Body of pancreas (tissue), 4 donors: ENCODE data around the gene CYTH3. TPM values are rescaled to one million over a fixed set of nuclear protein-coding genes. Genes with fewer than 3 reads are reported as not detected.

Experiments used
- ATAC-seq: fragments of 150-250 bp; one replicate; pipeline ENCODE4 v1.9.1; 2016
- DNase-seq, 4 donors: peaks; one replicate each; pipeline ENCODE4 v3.0.0-alpha.2; 2019
- H3K27ac ChIP-seq, 4 donors: fragments of 200-600 bp; sonication (generic); 1 replicate in 3 of 4; 2 replicates in 1 of 4; pipeline versions ENCODE4 v1.5.1 to v1.6.1; 2016 to 2019; ENCODE audit warnings: mild to moderate bottlenecking in 1 of 4, mixed read lengths in 1 of 4, moderate library complexity in 1 of 4
- H3K27me3 ChIP-seq, 2 donors: fragments of 200-600 bp; sonication (generic); one replicate each; pipeline ENCODE4 v1.6.0; 2016; ENCODE audit warnings: mild to moderate bottlenecking in 1 of 2
- H3K36me3 ChIP-seq, 2 donors: fragments of 200-600 bp; sonication (generic); replicated peaks in 1 of 2; 2 replicates each; pipeline ENCODE4 v1.5.1; 2016; ENCODE audit warnings: low read depth in 2 of 2; ENCODE audit not compliant: insufficient read depth in 1 of 2
- H3K4me1 ChIP-seq: fragments of 200-600 bp; sonication (generic); one replicate; pipeline ENCODE4 v1.6.0; 2016
- H3K4me3 ChIP-seq, 2 donors: fragments of 200-600 bp; sonication (generic); 1 replicate in 1 of 2; 2 replicates in 1 of 2; pipeline ENCODE4 v1.5.1; 2016 to 2019
- H3K9me3 ChIP-seq, 3 donors: fragments of 200-600 bp; sonication (generic); 1 replicate in 2 of 3; 2 replicates in 1 of 3; pipeline ENCODE4 v1.5.1; 2016
- CTCF ChIP-seq, 7 experiments: fragments of 450-650 bp in 4 of 7; fragments of 200-600 bp in 3 of 7; sonication (generic) in 3 of 7; IDR thresholded peaks; one replicate each; pipeline ENCODE4 v1.5.1; 2016 to 2019; ENCODE audit warnings: antibody characterized with exemption in 7 of 7
- POLR2A ChIP-seq, 3 donors: fragments of 450-650 bp; IDR thresholded peaks; one replicate each; pipeline ENCODE4 v1.6.1; 2016; ENCODE audit warnings: antibody characterized with exemption in 3 of 3, mild to moderate bottlenecking in 2 of 3
- WGBS, 2 donors: methylation state at CpG; one replicate each; pipeline ENCODE4 v1.1.5; 2017; 5-methylcytosine and 5-hydroxymethylcytosine counted together
- intact Hi-C: fragments of 100-400 bp; cut with DNase I; formaldehyde crosslinking; loops from one replicate; pipeline ENCODE4 v1.15.1; 2023
- total RNA-seq, 2 donors: library from RNA; depleted of rRNA; stranded (reverse); fragments of >200 nt; gene quantifications; one replicate each; pipeline ENCODE4 v1.1.0, GENCODE V29; 2016

CYTH3 gene
- total RNA-seq, 2 donors from 2014 or later: 14.0 to 18.8 TPM

GRCh38 chr7:6149996-6150395, 122.4 kb downstream of the CYTH3 start:
- no peaks in the 10 kb centered on the region for H3K4me1 ChIP-seq
- TF ChIP-seq POLR2A (IDR thresholded peaks at IDR 0.05): no peak
- TF ChIP-seq CTCF (IDR thresholded peaks at IDR 0.05): no peak
- intact Hi-C loops: no loop called here
- H3K27me3 ChIP-seq: no peaks in the 10 kb centered on the region
- ATAC-seq (no peak), DNase-seq (no peak)
- H3K27ac ChIP-seq: no peak overlapping the region
- WGBS, 2 donors: 83% methylated on average over 17 to 19 of the region's 19 CpGs
- no peaks in the 10 kb centered on the region for H3K9me3 ChIP-seq
- no peak overlapping the region for H3K4me3 ChIP-seq
- peaks cover 12 to 58% of the 10 kb centered on the region in 2 donors for H3K36me3 ChIP-seq

GRCh38 chr7:6148724-6149360, 123.6 kb downstream of the CYTH3 start:
- Histone ChIP-seq H3K4me3 (no peak overlapping the region), H3K27ac (no peak overlapping the region), H3K4me1 (no peaks in the 10 kb centered on the region), H3K27me3 (no peaks in the 10 kb centered on the region), H3K36me3 (peaks cover 12 to 59% of the 10 kb centered on the region in 2 donors), H3K9me3 (no peaks in the 10 kb centered on the region)
- 88 to 93% methylated on average over 19 to 20 of the region's 20 CpGs for WGBS, 2 donors
- ATAC-seq: no peak
- TF ChIP-seq POLR2A (IDR thresholded peaks at IDR 0.05) (no peak), CTCF (IDR thresholded peaks at IDR 0.05) (no peak)
- DNase-seq: no peak
- intact Hi-C loops: no loop called here

GRCh38 chr7:6147627-6148026, 124.8 kb downstream of the CYTH3 start:
- H3K9me3 ChIP-seq: no peaks in the 10 kb centered on the region
- peaks cover 12 to 62% of the 10 kb centered on the region in 2 donors for H3K36me3 ChIP-seq
- ATAC-seq (no peak), DNase-seq (no peak)
- H3K27ac ChIP-seq: no peak overlapping the region
- intact Hi-C loops: no loop called here
- WGBS, 2 donors: 88 to 94% methylated on average over 8 of the region's 8 CpGs
- no peaks in the 10 kb centered on the region for H3K4me1 ChIP-seq
- no peak overlapping the region for H3K4me3 ChIP-seq
- H3K27me3 ChIP-seq: no peaks in the 10 kb centered on the region
- TF ChIP-seq CTCF (IDR thresholded peaks at IDR 0.05): no peak
- no peak for TF ChIP-seq POLR2A (IDR thresholded peaks at IDR 0.05)

GRCh38 chr7:6146666-6147065, 125.8 kb downstream of the CYTH3 start:
- 97% methylated on average over 8 of the region's 8 CpGs for WGBS, 2 donors
- H3K4me1 ChIP-seq: no peaks in the 10 kb centered on the region
- H3K27ac ChIP-seq: no peak overlapping the region
- intact Hi-C loops: no loop called here
- H3K4me3 ChIP-seq: no peak overlapping the region
- no peak for TF ChIP-seq CTCF (IDR thresholded peaks at IDR 0.05)
- TF ChIP-seq POLR2A (IDR thresholded peaks at IDR 0.05): no peak
- no peaks in the 10 kb centered on the region for H3K9me3 ChIP-seq
- no peaks in the 10 kb centered on the region for H3K27me3 ChIP-seq
- peaks cover 12 to 55% of the 10 kb centered on the region in 2 donors for H3K36me3 ChIP-seq
- DNase-seq (no peak), ATAC-seq (no peak)

- Histone ChIP-seq H3K4me3 (no peak overlapping the region), H3K36me3 (peaks cover 12 to 41% of the 10 kb centered on the region in 2 donors), H3K9me3 (no peaks in the 10 kb centered on the region), H3K4me1 (no peaks in the 10 kb centered on the region), H3K27me3 (no peaks in the 10 kb centered on the region), H3K27ac (no peak overlapping the region)
- no peak for ATAC-seq
- intact Hi-C loops: no loop called here
- 71 to 76% methylated on average over 8 of the region's 8 CpGs for WGBS, 2 donors
- no peak for DNase-seq
- TF ChIP-seq CTCF (IDR thresholded peaks at IDR 0.05): no peak
- no peak for TF ChIP-seq POLR2A (IDR thresholded peaks at IDR 0.05)
These were observed 128.4 kb downstream of the CYTH3 start for GRCh38 chr7:6143997-6144396.
